Measurements from ENCODE around the gene PRELID3B.

DNA sequence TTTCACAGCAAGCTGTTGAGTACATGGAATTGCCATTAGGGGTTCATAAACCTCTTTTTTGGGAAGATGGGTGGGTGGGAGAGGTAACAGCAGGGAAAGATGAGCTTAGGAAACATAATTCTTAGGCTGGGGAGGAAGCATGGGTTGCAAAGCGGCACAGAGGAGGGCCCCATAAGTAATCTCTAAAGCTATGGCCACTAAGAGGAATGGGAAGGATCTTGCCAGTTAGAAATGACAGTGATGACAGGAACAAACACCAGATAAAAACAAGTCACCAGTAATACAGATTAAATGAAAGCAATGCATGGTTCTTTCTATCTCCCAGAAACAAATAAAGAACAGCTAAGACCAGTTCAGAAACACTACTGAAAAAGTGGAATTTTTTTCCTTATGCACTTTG lies 31.0 kb upstream of the PRELID3B start:
- TF ChIP-seq, protein P1, sequence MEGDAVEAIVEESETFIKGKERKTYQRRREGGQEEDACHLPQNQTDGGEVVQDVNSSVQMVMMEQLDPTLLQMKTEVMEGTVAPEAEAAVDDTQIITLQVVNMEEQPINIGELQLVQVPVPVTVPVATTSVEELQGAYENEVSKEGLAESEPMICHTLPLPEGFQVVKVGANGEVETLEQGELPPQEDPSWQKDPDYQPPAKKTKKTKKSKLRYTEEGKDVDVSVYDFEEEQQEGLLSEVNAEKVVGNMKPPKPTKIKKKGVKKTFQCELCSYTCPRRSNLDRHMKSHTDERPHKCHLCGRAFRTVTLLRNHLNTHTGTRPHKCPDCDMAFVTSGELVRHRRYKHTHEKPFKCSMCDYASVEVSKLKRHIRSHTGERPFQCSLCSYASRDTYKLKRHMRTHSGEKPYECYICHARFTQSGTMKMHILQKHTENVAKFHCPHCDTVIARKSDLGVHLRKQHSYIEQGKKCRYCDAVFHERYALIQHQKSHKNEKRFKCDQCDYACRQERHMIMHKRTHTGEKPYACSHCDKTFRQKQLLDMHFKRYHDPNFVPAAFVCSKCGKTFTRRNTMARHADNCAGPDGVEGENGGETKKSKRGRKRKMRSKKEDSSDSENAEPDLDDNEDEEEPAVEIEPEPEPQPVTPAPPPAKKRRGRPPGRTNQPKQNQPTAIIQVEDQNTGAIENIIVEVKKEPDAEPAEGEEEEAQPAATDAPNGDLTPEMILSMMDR (IDR thresholded peaks at IDR 0.05) = no peak
- no peak for TF ChIP-seq POLR2A (IDR thresholded peaks at IDR 0.05)

Data from right lobe of liver (tissue), 4 donors.